Stimulated activated CD8-positive, alpha-beta memory T cell treated with anti-CD3 and anti-CD28 coated beads, Interleukin-2, amount 100 ng/mL, for 1 hour (primary cell): ENCODE data around the gene TNNT2.

Source experiments
- DNase-seq, 2 donors: peaks; one replicate each; pipeline ENCODE4 v3.0.0-alpha.2; 2020; ENCODE audit warnings: low read depth in 2 of 2

The TNNT2 gene

GRCh38 chr1:201403359-201403758, 25.9 kb upstream of the TNNT2 start:
- DNase-seq: no peak

GRCh38 chr1:201401700-201402099, 24.2 kb upstream of the TNNT2 start:
- DNase-seq: no peak

GRCh38 chr1:201400852-201401230, 23.4 kb upstream of the TNNT2 start:
- DNase-seq: no peak

- no peak for DNase-seq
These were observed 22.9 kb upstream of the TNNT2 start for GRCh38 chr1:201400212-201400851.

- DNase-seq: no peak
These were observed 22.1 kb upstream of the TNNT2 start for GRCh38 chr1:201399352-201400126.

GRCh38 chr1:201399018-201399351, 21.5 kb upstream of the TNNT2 start, which contains the start of gene LAD1:
Gene LAD1 (minus strand): TSS chr1:201399324. CDS start chr1:201399306, 18 bp downstream.
- no peak for DNase-seq

GRCh38 chr1:201397675-201398074, 20.2 kb upstream of the TNNT2 start:
- DNase-seq: no peak

GRCh38 chr1:201396861-201397464, 19.5 kb upstream of the TNNT2 start:
- no peak for DNase-seq

- no peak for DNase-seq
These were observed 18.5 kb upstream of the TNNT2 start for GRCh38 chr1:201395936-201396335.

GRCh38 chr1:201394591-201394990, 17.1 kb upstream of the TNNT2 start:
- no peak for DNase-seq

- DNase-seq: no peak
These were observed 15.6 kb upstream of the TNNT2 start for GRCh38 chr1:201393076-201393475.

GRCh38 chr1:201391651-201392511, 14.4 kb upstream of the TNNT2 start:
- no peak for DNase-seq

- DNase-seq: no peak
These were observed 13.7 kb upstream of the TNNT2 start for GRCh38 chr1:201391225-201391624.

- no peak for DNase-seq
These were observed 11.6 kb upstream of the TNNT2 start for GRCh38 chr1:201389051-201389450.

- no peak for DNase-seq
These were observed 8.7 kb upstream of the TNNT2 start for GRCh38 chr1:201386208-201386607.

GRCh38 chr1:201385299-201385891, 7.9 kb upstream of the TNNT2 start:
- DNase-seq: no peak

- no peak for DNase-seq
These were observed 6.9 kb upstream of the TNNT2 start for GRCh38 chr1:201384406-201384782.

GRCh38 chr1:201383647-201384405, 6.3 kb upstream of the TNNT2 start:
- DNase-seq: no peak

- DNase-seq: no peak
These were observed 3.6 kb upstream of the TNNT2 start for GRCh38 chr1:201381130-201381529.

GRCh38 chr1:201379733-201380242, 2.3 kb upstream of the TNNT2 start:
- DNase-seq: no peak

GRCh38 chr1:201378804-201379203, 1.3 kb upstream of the TNNT2 start:
- no peak for DNase-seq
